Measurements from ENCODE around the gene MYBBP1A.
A peak's percentile ranks its signal among the peaks of the same experiment; 100 is the strongest.
"Not testable (repeated sequence)": the region's sequence is repeated elsewhere in the genome, so short reads cannot be mapped to it uniquely, and the experiment has no call there.

The MYBBP1A gene

GRCh38 chr17:4554997-4555799 lies at the start of gene MYBBP1A:
TSS of gene MYBBP1A (minus strand) at chr17:4555384. CDS start at chr17:4555324, 60 bp downstream.
- peak; percentile 97 for DNase-seq

- DNase-seq = not testable (repeated sequence)
Observed at GRCh38 chr17:4604736-4605135, 49.6 kb upstream of the MYBBP1A start.

- DNase-seq = no peak
Observed at GRCh38 chr17:4604111-4604644, 49.0 kb upstream of the MYBBP1A start.

GRCh38 chr17:4602041-4602440 lies 46.9 kb upstream of the MYBBP1A start:
- DNase-seq = no peak

- DNase-seq = no peak
Observed at GRCh38 chr17:4601326-4601725, 46.1 kb upstream of the MYBBP1A start.

- no peak for DNase-seq
Observed at GRCh38 chr17:4600563-4600962, 45.4 kb upstream of the MYBBP1A start.

- no peak for DNase-seq
Observed at GRCh38 chr17:4599505-4600281, 44.5 kb upstream of the MYBBP1A start.

- DNase-seq = no peak
Observed at GRCh38 chr17:4598776-4599504, 43.8 kb upstream of the MYBBP1A start.

- no peak for DNase-seq
Observed at GRCh38 chr17:4597975-4598374, 42.8 kb upstream of the MYBBP1A start.

- DNase-seq = no peak
Observed at GRCh38 chr17:4596636-4597380, 41.6 kb upstream of the MYBBP1A start.

GRCh38 chr17:4595685-4596342 lies 40.6 kb upstream of the MYBBP1A start:
- DNase-seq = not testable (repeated sequence)

- peak; percentile 45 for DNase-seq
Observed at GRCh38 chr17:4594931-4595684, 39.9 kb upstream of the MYBBP1A start.

GRCh38 chr17:4594406-4594805 lies 39.2 kb upstream of the MYBBP1A start:
- DNase-seq = no peak

- DNase-seq = no peak
Observed at GRCh38 chr17:4593021-4593421, 37.8 kb upstream of the MYBBP1A start.

GRCh38 chr17:4592240-4593005 lies 37.2 kb upstream of the MYBBP1A start:
- DNase-seq = no peak

- no peak for DNase-seq
Observed at GRCh38 chr17:4591529-4591928, 36.3 kb upstream of the MYBBP1A start.

- no peak for DNase-seq
Observed at GRCh38 chr17:4590981-4591453, 35.8 kb upstream of the MYBBP1A start.

GRCh38 chr17:4590042-4590441 lies 34.9 kb upstream of the MYBBP1A start:
- not testable (repeated sequence) for DNase-seq

- no peak for DNase-seq
Observed at GRCh38 chr17:4588898-4589625, 33.9 kb upstream of the MYBBP1A start.
